H1 (cell line): Measurements from ENCODE around the gene GJB3. TPM values are rescaled to one million over a fixed set of nuclear protein-coding genes. Genes with fewer than 3 reads are reported as not detected.
"Not testable (repeated sequence)": the region's sequence is repeated elsewhere in the genome, so short reads cannot be mapped to it uniquely, and the experiment has no call there.

Experiments used
- CTCF ChIA-PET: fragments of 300-600 bp; sonication (Branson Sonifier 250); formaldehyde crosslinking; loops from one replicate; lab custom pipeline; 2021; ENCODE audit not compliant: partially characterized antibody; lab: Charles Lee
- POLR2A ChIA-PET: fragments of 300-600 bp; sonication (Branson Sonifier 250); formaldehyde crosslinking; loops from one replicate; lab custom pipeline; 2021; ENCODE audit warnings: inconsistent platforms; ENCODE audit not compliant: partially characterized antibody; lab: Charles Lee
- DNase-seq, 2 experiments: peaks; one replicate each; pipeline versions ENCODE4 v3.0.0 to v3.0.0-alpha.2; 2010 to 2022; ENCODE audit warnings: low spot score in 2 of 2, low read depth in 1 of 2, mixed read lengths in 1 of 2
- FAIRE-seq: peaks from 2 replicates; lab custom pipeline; 2011; peaks lifted over from hg19 to GRCh38; lab: Jason Lieb, UNC
- H2AFZ ChIP-seq: 2 replicates; pipeline ENCODE4 v1.8.1; 2012; ENCODE audit warnings: low read length, inconsistent platforms
- H2AK5ac ChIP-seq: 2 replicates; pipeline ENCODE4 v1.6.1; 2013; ENCODE audit warnings: low read depth, low read length
- H2BK120ac ChIP-seq: replicated peaks from 2 replicates; pipeline ENCODE3; 2013; ENCODE audit warnings: low read depth, low read length, inconsistent platforms
- H2BK12ac ChIP-seq: 2 replicates; pipeline ENCODE4 v1.6.1; 2013; ENCODE audit warnings: low read depth, low read length
- H2BK15ac ChIP-seq: 2 replicates; pipeline ENCODE4 v1.6.1; 2013; ENCODE audit warnings: low read length
- H2BK20ac ChIP-seq: 2 replicates; pipeline ENCODE4 v1.6.1; 2013; ENCODE audit warnings: low read length
- H2BK5ac ChIP-seq: 2 replicates; pipeline ENCODE4 v1.6.1; 2013; ENCODE audit warnings: low read depth, low read length
- H3K14ac ChIP-seq: 2 replicates; pipeline ENCODE4 v1.6.1; 2013; ENCODE audit warnings: inconsistent platforms; ENCODE audit not compliant: insufficient read length
- H3K18ac ChIP-seq: 2 replicates; pipeline ENCODE4 v1.6.1; 2013; ENCODE audit warnings: low read length; ENCODE audit errors: extremely low read depth
- H3K23ac ChIP-seq: 2 replicates; pipeline ENCODE4 v1.6.1; 2013; ENCODE audit warnings: inconsistent platforms; ENCODE audit not compliant: insufficient read length
- H3K23me2 ChIP-seq: 2 replicates; pipeline ENCODE4 v1.6.1; 2013; ENCODE audit warnings: low read depth, low read length
- H3K27ac ChIP-seq: 2 replicates; pipeline ENCODE4 v1.6.1; 2011; ENCODE audit warnings: low read depth, low read length, inconsistent platforms
- H3K27me3 ChIP-seq, 4 experiments: replicated peaks in 1 of 4; 1 replicate in 1 of 4; 2 replicates in 3 of 4; pipeline versions ENCODE4 v1.6.1 to v1.8.1; 2011 to 2013; ENCODE audit warnings: low read length in 3 of 4, mild to moderate bottlenecking in 3 of 4, inconsistent platforms in 2 of 4, mixed read lengths in 2 of 4, moderate library complexity in 1 of 4; ENCODE audit not compliant: control insufficient read depth in 3 of 4, insufficient read depth in 3 of 4; ENCODE audit errors: extremely low read depth in 1 of 4
- H3K36me3 ChIP-seq, 4 experiments: 2 replicates each; pipeline versions ENCODE4 v1.6.1 to v1.8.1; 2011 to 2013; ENCODE audit warnings: mild to moderate bottlenecking in 4 of 4, low read length in 3 of 4, moderate library complexity in 2 of 4, control low read depth in 1 of 4, inconsistent platforms in 1 of 4; ENCODE audit not compliant: insufficient read depth in 4 of 4, control insufficient read depth in 2 of 4
- H3K4ac ChIP-seq: replicated peaks from 2 replicates; pipeline ENCODE3; 2013; ENCODE audit warnings: low read length, low read depth, mixed read lengths, inconsistent platforms; ENCODE audit not compliant: insufficient read length
- H3K4me1 ChIP-seq, 4 experiments: replicated peaks in 1 of 4; 1 replicate in 1 of 4; 2 replicates in 3 of 4; pipeline versions ENCODE4 v1.6.1 to v1.8.1; 2011 to 2013; ENCODE audit warnings: low read length in 3 of 4, inconsistent platforms in 2 of 4, mixed read lengths in 1 of 4; ENCODE audit not compliant: insufficient read depth in 4 of 4, control insufficient read depth in 3 of 4
- H3K4me2 ChIP-seq, 2 experiments: 2 replicates each; pipeline versions ENCODE4 v1.6.1 to v1.8.1; 2011 to 2013; ENCODE audit warnings: low read depth in 2 of 2, low read length in 2 of 2, control low read depth in 1 of 2, inconsistent platforms in 1 of 2, mild to moderate bottlenecking in 1 of 2; ENCODE audit not compliant: insufficient read depth in 1 of 2
- H3K4me3 ChIP-seq, 4 experiments: fragments of 200-600, 300-600 bp in 1 of 4; sonication (generic), shearing (Covaris generic), sonication (Bioruptor Twin) in 1 of 4; 2 replicates each; pipeline versions ENCODE4 v1.5.1 to v1.8.1; 2011 to 2016; ENCODE audit warnings: low read length in 4 of 4, low read depth in 3 of 4, control low read depth in 2 of 4, inconsistent platforms in 2 of 4, mild to moderate bottlenecking in 2 of 4, mixed read lengths in 1 of 4, moderate library complexity in 1 of 4; ENCODE audit not compliant: insufficient read depth in 2 of 4; ENCODE audit errors: extremely low read depth in 1 of 4
- H3K56ac ChIP-seq: replicated peaks from 2 replicates; pipeline ENCODE3; 2013; ENCODE audit warnings: low read depth, mild to moderate bottlenecking, mixed read lengths, low read length, inconsistent platforms; ENCODE audit not compliant: insufficient read length
- H3K79me1 ChIP-seq: 2 replicates; pipeline ENCODE4 v1.6.1; 2013; ENCODE audit warnings: low read depth, low read length, control low read depth
- H3K79me2 ChIP-seq, 2 experiments: 2 replicates each; pipeline versions ENCODE4 v1.6.1 to v1.8.1; 2012 to 2013; ENCODE audit warnings: low read length in 2 of 2, mild to moderate bottlenecking in 2 of 2, inconsistent platforms in 1 of 2; ENCODE audit not compliant: insufficient read depth in 2 of 2, control insufficient read depth in 1 of 2
- H3K9ac ChIP-seq, 4 experiments: replicated peaks in 1 of 4; 1 replicate in 1 of 4; 2 replicates in 3 of 4; pipeline versions ENCODE4 v1.6.1 to v1.8.1; 2011 to 2013; ENCODE audit warnings: low read depth in 3 of 4, low read length in 3 of 4, control low read depth in 2 of 4, mild to moderate bottlenecking in 2 of 4, moderate library complexity in 2 of 4, inconsistent platforms in 1 of 4; ENCODE audit errors: extremely low read depth in 1 of 4
- H3K9me3 ChIP-seq, 2 experiments: 2 replicates each; pipeline versions ENCODE4 v1.6.1 to v1.8.1; 2012 to 2013; ENCODE audit warnings: mild to moderate bottlenecking in 2 of 2, moderate library complexity in 2 of 2, control low read depth in 1 of 2, inconsistent platforms in 1 of 2, low read depth in 1 of 2, low read length in 1 of 2, mixed read lengths in 1 of 2; ENCODE audit not compliant: insufficient read depth in 2 of 2
- H4K20me1 ChIP-seq, 2 experiments: replicated peaks in 1 of 2; 2 replicates each; pipeline versions ENCODE3 to v1.8.1; 2011 to 2013; ENCODE audit warnings: inconsistent platforms in 2 of 2, low read length in 2 of 2, mild to moderate bottlenecking in 1 of 2; ENCODE audit not compliant: insufficient read depth in 2 of 2, control insufficient read depth in 1 of 2
- H4K5ac ChIP-seq: 2 replicates; pipeline ENCODE4 v1.6.1; 2013; ENCODE audit warnings: low read length, low read depth, mixed read lengths, inconsistent platforms; ENCODE audit not compliant: insufficient read length
- H4K8ac ChIP-seq: 2 replicates; pipeline ENCODE4 v1.8.0; 2013; ENCODE audit warnings: mild to moderate bottlenecking, moderate library complexity, low read length, inconsistent platforms; ENCODE audit not compliant: insufficient read depth; ENCODE audit errors: extremely low read depth
- H4K91ac ChIP-seq: replicated peaks from 2 replicates; pipeline ENCODE3; 2013; ENCODE audit warnings: low read length, mixed read lengths, inconsistent platforms; ENCODE audit not compliant: insufficient read length
- WGBS, 2 experiments: shearing (Covaris generic) in 1 of 2; methylation state at CpG; one replicate each; pipeline versions ENCODE4 v1.1.6 to v1.1.7; 2013 to 2015; ENCODE audit warnings: low lambda C conversion rate in 2 of 2, mixed read lengths in 2 of 2, inconsistent platforms in 1 of 2, low coverage in 1 of 2, missing lambda C conversion rate in 1 of 2; ENCODE audit not compliant: insufficient replicate concordance in 2 of 2, insufficient coverage in 1 of 2, insufficient read length in 1 of 2; ENCODE audit errors: extremely low coverage in 1 of 2, missing lambda C conversion rate in 1 of 2; 5-methylcytosine and 5-hydroxymethylcytosine counted together
- polyA plus RNA-seq, 7 experiments: library from polyadenylated mRNA; depleted of rRNA in 3 of 7; stranded (reverse) in 5 of 7; unstranded in 2 of 7; fragments of >200 nt in 5 of 7; fragments of 200-250 nt in 2 of 7; gene quantifications; 1 replicate in 5 of 7; 2 replicates in 1 of 7; 4 replicates in 1 of 7; pipeline versions ENCODE4 v1.2.1 to v1.2.3, GENCODE V29; 2011 to 2013; ENCODE audit warnings: missing spikeins in 2 of 7, mixed read lengths in 2 of 7
- total RNA-seq: library from RNA; stranded (reverse); fragmentation: NEBNext Ultra II Directional; extraction: Animal tissue kit (Norgen Biotek cat#: 25700); gene quantifications from 2 replicates; pipeline ENCODE4 v1.2.1, GENCODE V29; 2021

GJB3 gene
- total and polyA plus RNA-seq, 2 of the 8 experiments (the other 6 are each of a cell fraction or from before 2014, with no cell fraction given): 0.93 to 1.6 TPM

GRCh38 chr1:34810781-34811180 lies 29.8 kb downstream of the GJB3 start:
- H3K79me2 ChIP-seq, H3K27me3 ChIP-seq, H2AK5ac ChIP-seq, H4K20me1 ChIP-seq, H3K27ac ChIP-seq, H3K79me1 ChIP-seq, H2BK12ac ChIP-seq, H4K91ac ChIP-seq, H4K5ac ChIP-seq, H3K14ac ChIP-seq, H3K4me3 ChIP-seq, H3K23ac ChIP-seq, H3K56ac ChIP-seq, DNase-seq, H3K36me3 ChIP-seq, H3K4me2 ChIP-seq, POLR2A ChIA-PET, H2BK15ac ChIP-seq, H3K9ac ChIP-seq, H3K4ac ChIP-seq, FAIRE-seq, H3K4me1 ChIP-seq, H3K18ac ChIP-seq, H2BK20ac ChIP-seq, H2BK5ac ChIP-seq, H2AFZ ChIP-seq, H2BK120ac ChIP-seq, H4K8ac ChIP-seq, H3K9me3 ChIP-seq, H3K23me2 ChIP-seq: not testable (repeated sequence)
- CTCF ChIA-PET: interaction anchor here (1.0 to 2.7 kb wide), 2 partner anchors 42 to 80 kb away, joined by 3 to 11 read pairs; no protein-coding TSS in a partner anchor
- WGBS, 2 experiments: 91% methylated on average over 3 of the region's 3 CpGs; no CpG with 5 or more reads in 1 of the 2 experiments
